ENCODE data around the gene DPP8.

- TF ChIP-seq CTCF (IDR thresholded peaks at IDR 0.05; ENCODE audit: low read depth, low read length) (no peak), EZH2phosphoT487 (IDR thresholded peaks at IDR 0.05; ENCODE audit: low read depth) (no peak)
Observed at GRCh38 chr15:65394936-65395335, 122.6 kb downstream of the DPP8 start.
